Neural cell (in vitro differentiated cells): ENCODE measurements around the gene TIMM22. TPM values are rescaled to one million over a fixed set of nuclear protein-coding genes. Genes with fewer than 3 reads are reported as not detected.

Source experiments
- H2AFZ ChIP-seq: fragments of 200-600, 300-800 bp; sonication (generic), shearing (Covaris generic); 2 replicates; pipeline ENCODE4 v1.6.0; 2014; ENCODE audit warnings: low read depth, mild to moderate bottlenecking, antibody characterized with exemption, low read length, moderate library complexity
- H3F3A ChIP-seq: fragments of 200-600 bp; shearing (Covaris generic); 2 replicates; pipeline ENCODE4 v1.6.1; 2016; ENCODE audit warnings: mild to moderate bottlenecking, moderate library complexity, mixed read lengths, antibody characterized with exemption, low read length; ENCODE audit not compliant: insufficient read depth, poor library complexity, severe bottlenecking
- H3K27ac ChIP-seq: fragments of 200-600, 300-800 bp; sonication (generic), shearing (Covaris generic); 2 replicates; pipeline ENCODE4 v1.5.1; 2014; ENCODE audit warnings: mild to moderate bottlenecking, low read length, moderate library complexity
- H3K27me3 ChIP-seq: fragments of 300-800, 200-600 bp; sonication (generic), shearing (Covaris generic); 2 replicates; pipeline ENCODE4 v1.6.0; 2014; ENCODE audit warnings: mild to moderate bottlenecking, low read depth, low read length, moderate library complexity; ENCODE audit not compliant: insufficient read depth
- H3K36me3 ChIP-seq: fragments of 300-800, 200-600 bp; sonication (generic), shearing (Covaris generic); 2 replicates; pipeline ENCODE4 v1.5.1; 2014; ENCODE audit warnings: mild to moderate bottlenecking, antibody characterized with exemption, low read length, moderate library complexity; ENCODE audit not compliant: insufficient read depth
- H3K4me2 ChIP-seq: fragments of 300-800, 200-600 bp; sonication (generic), shearing (Covaris generic); 2 replicates; pipeline ENCODE4 v1.6.0; 2014; ENCODE audit warnings: mild to moderate bottlenecking, low read length
- H3K4me3 ChIP-seq: fragments of 300-800, 200-600 bp; sonication (generic), shearing (Covaris generic); 2 replicates; pipeline ENCODE4 v1.5.1; 2014; ENCODE audit warnings: mild to moderate bottlenecking, low read length, moderate library complexity
- H3K79me2 ChIP-seq: fragments of 200-600 bp; shearing (Covaris generic); replicated peaks from 2 replicates; pipeline ENCODE4 v1.6.0; 2014; ENCODE audit warnings: mild to moderate bottlenecking, low read length, moderate library complexity; ENCODE audit not compliant: insufficient read depth
- H3K9ac ChIP-seq: fragments of 300-800, 200-600 bp; sonication (generic), shearing (Covaris generic); 2 replicates; pipeline ENCODE4 v1.6.1; 2016; ENCODE audit warnings: mild to moderate bottlenecking, low read length, mixed read lengths
- H3K9me2 ChIP-seq: fragments of 200-600 bp; shearing (Covaris generic); 2 replicates; pipeline ENCODE4 v1.6.1; 2016; ENCODE audit warnings: mild to moderate bottlenecking, low read length, mixed read lengths; ENCODE audit not compliant: insufficient read depth
- H3K9me3 ChIP-seq: fragments of 200-600, 300-800 bp; sonication (generic), shearing (Covaris generic); 2 replicates; pipeline ENCODE4 v1.6.1; 2016; ENCODE audit warnings: mild to moderate bottlenecking, mixed run types, low read length, moderate library complexity, mixed read lengths
- H4K20me1 ChIP-seq: fragments of 200-600 bp; shearing (Covaris generic); 2 replicates; pipeline ENCODE4 v1.6.1; 2016; ENCODE audit warnings: mild to moderate bottlenecking, mixed run types; ENCODE audit not compliant: insufficient read depth
- CTCF ChIP-seq: fragments of 450-650 bp; IDR thresholded peaks from 2 replicates; pipeline ENCODE4 v1.5.1; 2014; ENCODE audit warnings: antibody characterized with exemption, mild to moderate bottlenecking, moderate library complexity; ENCODE audit not compliant: poor library complexity, severe bottlenecking
- EP300 ChIP-seq: fragments of 450-650 bp; conservative IDR thresholded peaks from 2 replicates; pipeline ENCODE4 v1.6.1; 2014; ENCODE audit warnings: antibody characterized with exemption, mild to moderate bottlenecking, moderate library complexity; ENCODE audit not compliant: poor library complexity, severe bottlenecking
- EZH2 ChIP-seq: fragments of 200-600, 300-800 bp; shearing (Covaris generic), sonication (generic); IDR thresholded peaks from 2 replicates; pipeline ENCODE4 v1.6.1; 2014; ENCODE audit warnings: antibody characterized with exemption, low read length, borderline replicate concordance, mild to moderate bottlenecking; ENCODE audit not compliant: insufficient read depth, poor library complexity, severe bottlenecking
- MXI1 ChIP-seq: fragments of 450-650 bp; conservative IDR thresholded peaks from 2 replicates; pipeline ENCODE4 v1.6.1; 2014; ENCODE audit warnings: antibody characterized with exemption, mild to moderate bottlenecking; ENCODE audit not compliant: poor library complexity, severe bottlenecking
- POLR2AphosphoS5 ChIP-seq: IDR thresholded peaks from 2 replicates; pipeline ENCODE4 v1.6.1; 2012
- RAD21 ChIP-seq: fragments of 450-650 bp; conservative IDR thresholded peaks from 2 replicates; pipeline ENCODE4 v1.6.1; 2014; ENCODE audit warnings: antibody characterized with exemption, mild to moderate bottlenecking, moderate library complexity
- REST ChIP-seq: IDR thresholded peaks from 2 replicates; pipeline ENCODE4 v1.6.1; 2012; ENCODE audit warnings: borderline replicate concordance
- SMC3 ChIP-seq: fragments of 450-650 bp; conservative IDR thresholded peaks from 2 replicates; pipeline ENCODE4 v1.6.1; 2014; ENCODE audit warnings: antibody characterized with exemption, mild to moderate bottlenecking, moderate library complexity; ENCODE audit not compliant: poor library complexity
- TAF1 ChIP-seq: IDR thresholded peaks from 2 replicates; pipeline ENCODE4 v1.6.1; 2012; ENCODE audit warnings: low read depth
- polyA plus RNA-seq: library from polyadenylated mRNA; depleted of rRNA; stranded (reverse); fragments of >200 nt; gene quantifications from 2 replicates; pipeline ENCODE4 v1.2.3, GENCODE V29; 2014

The TIMM22 gene
- polyA plus RNA-seq, 1 donor from 2014 or later = 16.7 TPM

- Histone ChIP-seq H3K36me3 (no peaks in the 10 kb centered on the region), H3K27ac (no peak overlapping the region)
- no peak for TF ChIP-seq POLR2AphosphoS5
- no peak for TF ChIP-seq TAF1
- TF ChIP-seq CTCF = no peak
- TF ChIP-seq REST = no peak
- TF ChIP-seq RAD21 = no peak
- TF ChIP-seq SMC3 = no peak
- no peak for TF ChIP-seq EZH2
- TF ChIP-seq EP300 = no peak
- TF ChIP-seq MXI1 = no peak
These were observed 14.2 kb downstream of the TIMM22 start for GRCh38 chr17:1011138-1011537.

GRCh38 chr17:1011760-1012735 lies 15.1 kb downstream of the TIMM22 start:
- Histone ChIP-seq H3K27ac (no peak overlapping the region), H3K4me3 (no peak overlapping the region), H3K4me2 (no peak overlapping the region), H3K27me3 (no peaks in the 10 kb centered on the region), H3K9me3 (no peaks in the 10 kb centered on the region), H3K79me2 (no peaks in the 10 kb centered on the region), H4K20me1 (no peaks in the 10 kb centered on the region), H3K9ac (no peak overlapping the region), H2AFZ (no peak overlapping the region), H3F3A (no peaks in the 10 kb centered on the region), H3K36me3 (no peaks in the 10 kb centered on the region), H3K9me2 (no peaks in the 10 kb centered on the region)
- TF ChIP-seq SMC3 (no peak), EP300 (no peak), EZH2 (no peak), CTCF (no peak), RAD21 (no peak), MXI1 (no peak), POLR2AphosphoS5 (no peak), TAF1 (no peak), REST (no peak)

More at GRCh38 chr17:1011138-1011537, 14.2 kb downstream of the TIMM22 start:
- Histone ChIP-seq H4K20me1 (no peaks in the 10 kb centered on the region), H2AFZ (no peak overlapping the region), H3K9me3 (no peaks in the 10 kb centered on the region), H3K9ac (no peak overlapping the region), H3K9me2 (no peaks in the 10 kb centered on the region), H3K79me2 (no peaks in the 10 kb centered on the region), H3K27me3 (no peaks in the 10 kb centered on the region), H3F3A (no peaks in the 10 kb centered on the region), H3K4me2 (no peak overlapping the region), H3K4me3 (no peak overlapping the region)
